C4-2B (cell line): Measurements from ENCODE around the gene ALDH1A2.
"Not testable (repeated sequence)": the region's sequence is repeated elsewhere in the genome, so short reads cannot be mapped to it uniquely, and the experiment has no call there.

Source experiments
- H3K27ac ChIP-seq: fragments of 450-650 bp; 2 replicates; pipeline ENCODE4 v1.5.1; 2017
- CTCF ChIP-seq: fragments of 450-650 bp; conservative IDR thresholded peaks from 2 replicates; pipeline ENCODE4 v1.5.1; 2017; ENCODE audit warnings: mild to moderate bottlenecking
- ZFX ChIP-seq: fragments of 450-650 bp; IDR thresholded peaks from 2 replicates; pipeline ENCODE4 v1.6.1; 2017

Gene ALDH1A2

GRCh38 chr15:58065445-58066041, at the start of gene ALDH1A2:
Gene ALDH1A2 (minus strand): TSS chr15:58065711. CDS start chr15:58065650, 61 bp downstream.
- no peak within 1 kb of the TSS for H3K27ac ChIP-seq
- TF ChIP-seq ZFX (no peak), CTCF (no peak)

GRCh38 chr15:58114812-58115211, 49.3 kb upstream of the ALDH1A2 start:
- no peak overlapping the region for H3K27ac ChIP-seq
- TF ChIP-seq ZFX (no peak), CTCF (no peak)

- TF ChIP-seq CTCF: no peak
- no peak for TF ChIP-seq ZFX
- H3K27ac ChIP-seq: no peak overlapping the region
These were observed 48.9 kb upstream of the ALDH1A2 start for GRCh38 chr15:58114388-58114787.

GRCh38 chr15:58113358-58113757, 47.8 kb upstream of the ALDH1A2 start:
- H3K27ac ChIP-seq: not testable (repeated sequence)

- TF ChIP-seq CTCF (no peak), ZFX (no peak)
- no peak overlapping the region for H3K27ac ChIP-seq
These were observed 46.2 kb upstream of the ALDH1A2 start for GRCh38 chr15:58111718-58112104.

GRCh38 chr15:58110999-58111717, 45.6 kb upstream of the ALDH1A2 start:
- no peak for TF ChIP-seq CTCF
- TF ChIP-seq ZFX: no peak
- no peak overlapping the region for H3K27ac ChIP-seq

- no peak overlapping the region for H3K27ac ChIP-seq
- TF ChIP-seq ZFX (no peak), CTCF (no peak)
These were observed 43.9 kb upstream of the ALDH1A2 start for GRCh38 chr15:58109419-58109818.

GRCh38 chr15:58108117-58108516, 42.6 kb upstream of the ALDH1A2 start:
- H3K27ac ChIP-seq: no peak overlapping the region
- TF ChIP-seq ZFX: no peak
- no peak for TF ChIP-seq CTCF
